GM12865 (cell line): Measurements from ENCODE around the gene LMOD1.
"Not testable (repeated sequence)": the region's sequence is repeated elsewhere in the genome, so short reads cannot be mapped to it uniquely, and the experiment has no call there.

ENCODE experiments used
- DNase-seq: peaks from one replicate; pipeline ENCODE4 v3.0.0; 2010; ENCODE audit warnings: low read depth
- H3K4me3 ChIP-seq: 2 replicates; pipeline ENCODE4 v1.5.1; 2011; ENCODE audit warnings: mild to moderate bottlenecking, low read depth, low read length, control low read depth
- TF ChIP-seq, protein P1 (sequence below): IDR thresholded peaks from 2 replicates; pipeline ENCODE4 v1.5.1; 2011; ENCODE audit warnings: low read length, control low read depth, low read depth, inconsistent platforms; ENCODE audit not compliant: insufficient read depth; ENCODE audit errors: missing control alignments

LMOD1 gene

DNA sequence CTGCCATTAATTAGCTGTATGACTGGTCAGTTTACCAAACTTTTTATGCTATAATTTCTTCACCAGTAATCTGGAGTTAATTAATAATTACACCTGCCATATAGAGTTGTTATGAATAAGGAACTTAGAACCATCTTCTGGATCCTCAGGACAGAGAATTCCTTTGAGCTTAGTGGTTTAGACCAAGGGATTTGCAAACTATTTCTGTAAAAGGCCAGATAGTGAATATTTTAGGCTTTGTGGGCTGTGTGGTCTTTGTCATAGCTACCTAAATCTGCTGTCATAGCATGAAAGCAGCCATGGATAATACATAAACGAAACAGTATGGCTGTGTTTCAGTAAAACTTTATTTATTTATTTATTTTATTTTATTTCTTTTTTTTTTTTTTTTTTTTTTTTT lies 17.9 kb upstream of the LMOD1 start:
- TF ChIP-seq, protein P1, sequence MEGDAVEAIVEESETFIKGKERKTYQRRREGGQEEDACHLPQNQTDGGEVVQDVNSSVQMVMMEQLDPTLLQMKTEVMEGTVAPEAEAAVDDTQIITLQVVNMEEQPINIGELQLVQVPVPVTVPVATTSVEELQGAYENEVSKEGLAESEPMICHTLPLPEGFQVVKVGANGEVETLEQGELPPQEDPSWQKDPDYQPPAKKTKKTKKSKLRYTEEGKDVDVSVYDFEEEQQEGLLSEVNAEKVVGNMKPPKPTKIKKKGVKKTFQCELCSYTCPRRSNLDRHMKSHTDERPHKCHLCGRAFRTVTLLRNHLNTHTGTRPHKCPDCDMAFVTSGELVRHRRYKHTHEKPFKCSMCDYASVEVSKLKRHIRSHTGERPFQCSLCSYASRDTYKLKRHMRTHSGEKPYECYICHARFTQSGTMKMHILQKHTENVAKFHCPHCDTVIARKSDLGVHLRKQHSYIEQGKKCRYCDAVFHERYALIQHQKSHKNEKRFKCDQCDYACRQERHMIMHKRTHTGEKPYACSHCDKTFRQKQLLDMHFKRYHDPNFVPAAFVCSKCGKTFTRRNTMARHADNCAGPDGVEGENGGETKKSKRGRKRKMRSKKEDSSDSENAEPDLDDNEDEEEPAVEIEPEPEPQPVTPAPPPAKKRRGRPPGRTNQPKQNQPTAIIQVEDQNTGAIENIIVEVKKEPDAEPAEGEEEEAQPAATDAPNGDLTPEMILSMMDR: no peak
- DNase-seq: no peak
- H3K4me3 ChIP-seq: no peak overlapping the region

GRCh38 chr1:201962382-201962781 lies 16.0 kb upstream of the LMOD1 start:
- DNase-seq, H3K4me3 ChIP-seq: not testable (repeated sequence)

GRCh38 chr1:201958348-201958747 lies 12.0 kb upstream of the LMOD1 start:
- TF ChIP-seq, protein P1: no peak
- DNase-seq: no peak
- H3K4me3 ChIP-seq: no peak overlapping the region

DNA sequence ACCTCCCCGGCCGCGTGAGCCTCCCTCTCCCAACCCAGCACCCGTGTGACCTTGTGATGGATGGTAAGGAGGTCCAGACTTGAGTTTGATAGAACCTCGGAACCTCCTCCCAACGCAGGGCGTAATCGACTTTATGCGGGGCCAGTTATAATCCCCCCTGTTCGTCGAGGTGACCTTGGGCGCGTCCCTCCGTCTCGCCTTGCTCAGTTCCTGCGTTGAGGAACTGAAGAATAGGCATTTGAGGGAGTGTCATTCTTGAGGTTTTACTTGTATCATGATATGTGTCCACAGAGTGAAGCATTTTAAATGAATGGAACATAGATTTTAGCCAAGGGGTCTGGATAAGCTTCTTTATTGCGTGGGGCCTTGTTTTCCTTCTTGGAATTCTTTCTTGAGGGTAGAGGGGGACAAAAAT lies 9.4 kb upstream of the LMOD1 start:
- H3K4me3 ChIP-seq: peak overlapping the region; percentile 81
- no peak for DNase-seq
- TF ChIP-seq, protein P1: no peak

DNA sequence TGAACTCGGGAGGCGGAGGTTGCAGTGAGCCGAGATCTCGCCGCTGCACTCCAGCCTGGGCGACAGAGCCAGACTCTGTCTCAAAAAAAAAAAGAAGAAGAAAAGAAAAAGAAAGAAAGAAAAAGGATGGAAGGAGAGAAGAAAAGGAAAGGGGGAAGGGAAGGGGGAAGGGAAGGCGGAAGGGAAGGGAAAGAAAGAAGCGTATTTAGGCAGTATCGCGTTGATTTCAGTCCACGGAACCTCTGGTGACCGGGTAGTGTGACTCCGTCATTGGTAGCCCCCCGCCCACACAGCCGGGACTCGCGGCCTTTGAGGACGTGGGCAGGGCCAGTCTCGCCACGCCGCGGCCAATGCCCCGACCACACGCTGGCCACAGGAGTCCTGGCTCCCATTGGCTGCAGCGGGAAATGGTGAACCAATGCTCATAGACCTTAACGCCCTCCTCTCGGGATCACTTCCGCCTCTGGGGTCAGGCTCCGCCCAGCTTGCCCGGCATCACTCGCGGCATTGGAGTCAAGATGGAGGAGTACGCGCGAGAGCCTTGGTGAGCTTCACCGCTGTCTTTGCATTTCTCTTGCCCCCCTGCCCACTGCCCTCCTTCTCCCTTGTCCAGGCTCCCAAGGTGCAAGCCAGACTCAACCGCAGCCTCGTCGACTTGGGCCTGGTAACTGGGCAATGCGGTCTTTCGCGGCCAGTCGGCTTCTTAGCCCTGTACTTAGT lies 8.8 kb upstream of the LMOD1 start, which contains the start of gene TIMM17A:
Gene TIMM17A, plus strand, starts transcription at position 495 of the 720 bp plus-strand sequence. Its CDS starts 24 bp downstream, at position 519.
- peak; percentile 99 for DNase-seq
- TF ChIP-seq, protein P1: no peak
- peak within 1 kb of the TSS; percentile 81 for H3K4me3 ChIP-seq

DNA sequence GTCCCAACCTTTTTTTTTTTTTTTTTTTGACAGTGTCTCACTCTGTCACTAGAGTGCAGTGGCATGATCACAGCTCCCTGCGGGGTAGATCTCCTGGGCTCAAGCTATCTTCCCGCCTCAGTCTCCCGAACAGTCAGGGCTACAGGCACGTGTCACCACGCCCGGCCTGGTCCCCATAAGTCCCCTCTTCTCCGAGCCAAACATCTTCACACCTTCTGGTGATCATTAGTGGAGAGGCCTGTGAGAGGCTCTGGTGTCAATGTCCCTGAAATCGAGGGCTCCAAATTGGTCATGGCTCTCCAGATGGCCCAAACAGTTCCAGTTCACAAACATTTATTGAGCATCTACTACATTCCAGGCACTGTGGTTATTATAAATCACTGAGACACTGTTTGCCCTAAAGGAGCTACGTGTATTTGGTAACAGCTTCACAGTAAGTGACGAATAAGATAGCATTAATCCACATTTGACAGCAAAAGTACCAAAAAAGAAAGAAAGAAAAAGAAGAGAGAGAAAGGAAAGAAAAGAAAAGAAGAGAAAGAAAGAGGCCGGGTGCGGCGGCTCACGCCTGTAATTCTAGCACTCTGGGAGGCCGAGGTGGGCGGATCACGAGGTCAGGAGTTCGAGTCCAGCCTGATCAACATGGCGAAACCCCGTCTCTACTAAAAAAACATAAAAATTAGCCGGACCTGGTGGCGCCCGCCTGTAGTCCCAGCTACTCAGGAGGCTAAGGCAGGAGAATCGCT lies 8.1 kb upstream of the LMOD1 start:
- TF ChIP-seq, protein P1: no peak
- peak overlapping the region; percentile 81 for H3K4me3 ChIP-seq
- DNase-seq: no peak

- DNase-seq: no peak
- TF ChIP-seq, protein P1: no peak
- no peak overlapping the region for H3K4me3 ChIP-seq
These were observed 3.1 kb upstream of the LMOD1 start for GRCh38 chr1:201949491-201949890.
